Activated CD4-positive, alpha-beta memory T cell treated with anti-CD3 and anti-CD28 coated beads, Interleukin-2, amount 10 ng/mL, durations not matched to agents 7 days and 5 days (primary cell): Measurements from ENCODE around the gene INTU. TPM values are rescaled to one million over a fixed set of nuclear protein-coding genes. Genes with fewer than 3 reads are reported as not detected.

Source experiments
- CTCF ChIA-PET: fragments of 350-600 bp; sonication (Branson Sonifier 250); formaldehyde crosslinking; loops from one replicate; lab custom pipeline; 2021; ENCODE audit warnings: antibody characterized with exemption, inconsistent platforms; lab: Charles Lee
- POLR2A ChIA-PET: fragments of 350-600 bp; sonication (Branson Sonifier 250); formaldehyde crosslinking; loops from one replicate; lab custom pipeline; 2021; ENCODE audit warnings: antibody characterized with exemption; lab: Charles Lee
- DNase-seq: peaks from one replicate; pipeline ENCODE4 v3.0.0-alpha.2; 2020
- H3K27ac Mint-ChIP-seq: one replicate; pipeline ENCODE4 v1.8.0; 2021; ENCODE audit warnings: mild to moderate bottlenecking, mixed read lengths
- H3K27me3 Mint-ChIP-seq: one replicate; pipeline ENCODE4 v1.8.0; 2021; ENCODE audit warnings: mixed read lengths
- H3K36me3 Mint-ChIP-seq: one replicate; pipeline ENCODE4 v1.8.0; 2021; ENCODE audit warnings: low read depth, mixed read lengths
- H3K4me1 Mint-ChIP-seq: one replicate; pipeline ENCODE4 v1.8.0; 2021; ENCODE audit warnings: mixed read lengths
- H3K4me3 Mint-ChIP-seq: one replicate; pipeline ENCODE4 v1.8.0; 2021; ENCODE audit warnings: mild to moderate bottlenecking, mixed read lengths
- H3K9me3 Mint-ChIP-seq: one replicate; pipeline ENCODE4 v1.8.0; 2021; ENCODE audit warnings: mixed read lengths
- total RNA-seq, 2 experiments: library from RNA; stranded (reverse); gene quantifications; one replicate each; pipeline ENCODE4 v1.2.3, GENCODE V29; 2021

Gene INTU
- total RNA-seq, 2 experiments from 2014 or later: not detected

- no peak for DNase-seq
- ChIA-PET POLR2A (no interaction called here), CTCF (interaction anchor here (0.7 to 2.5 kb wide), 6 partner anchors 22 to 146 kb away, joined by 3 to 12 read pairs (median 4); no protein-coding TSS in a partner anchor)
- no peaks in the 10 kb centered on the region for H3K36me3 Mint-ChIP-seq
- H3K4me3 Mint-ChIP-seq: no peak overlapping the region
- peaks cover 4% of the 10 kb centered on the region for H3K27me3 Mint-ChIP-seq
- H3K27ac Mint-ChIP-seq: no peak overlapping the region
- no peaks in the 10 kb centered on the region for H3K9me3 Mint-ChIP-seq
- no peaks in the 10 kb centered on the region for H3K4me1 Mint-ChIP-seq
These were observed 100.0 kb downstream of the INTU start for GRCh38 chr4:127732623-127733328.

- H3K27ac Mint-ChIP-seq: no peak overlapping the region
- H3K4me1 Mint-ChIP-seq: no peaks in the 10 kb centered on the region
- no peak overlapping the region for H3K4me3 Mint-ChIP-seq
- POLR2A ChIA-PET: no interaction called here
- H3K36me3 Mint-ChIP-seq: no peaks in the 10 kb centered on the region
- no peaks in the 10 kb centered on the region for H3K9me3 Mint-ChIP-seq
- DNase-seq: no peak
- CTCF ChIA-PET: interaction anchor here (0.7 kb wide), 1 partner anchor 18 kb away, joined by 3 read pairs; no protein-coding TSS in a partner anchor
- peaks cover 7% of the 10 kb centered on the region for H3K27me3 Mint-ChIP-seq
These were observed 102.2 kb downstream of the INTU start for GRCh38 chr4:127734976-127735375.

GRCh38 chr4:127737295-127737694, 104.5 kb downstream of the INTU start:
- POLR2A ChIA-PET: no interaction called here

GRCh38 chr4:127741247-127741646, 108.5 kb downstream of the INTU start:
- Mint-ChIP-seq H3K27ac (no peak overlapping the region), H3K36me3 (no peaks in the 10 kb centered on the region), H3K4me3 (no peak overlapping the region), H3K4me1 (no peaks in the 10 kb centered on the region), H3K27me3 (peaks cover 14% of the 10 kb centered on the region), H3K9me3 (peaks cover 4% of the 10 kb centered on the region)
- POLR2A ChIA-PET: no interaction called here
- no peak for DNase-seq
- CTCF ChIA-PET: no interaction called here

More at GRCh38 chr4:127737295-127737694, 104.5 kb downstream of the INTU start:
- Mint-ChIP-seq H3K4me3 (no peak overlapping the region), H3K9me3 (peaks cover 1% of the 10 kb centered on the region), H3K4me1 (no peaks in the 10 kb centered on the region), H3K36me3 (no peaks in the 10 kb centered on the region), H3K27ac (no peak overlapping the region), H3K27me3 (peaks cover 8% of the 10 kb centered on the region)
- CTCF ChIA-PET: no interaction called here
- DNase-seq: no peak

GRCh38 chr4:127747883-127748282, 115.1 kb downstream of the INTU start:
- POLR2A ChIA-PET: no interaction called here
- Mint-ChIP-seq H3K9me3 (peaks cover 6% of the 10 kb centered on the region), H3K27me3 (peaks cover 2% of the 10 kb centered on the region), H3K36me3 (no peaks in the 10 kb centered on the region), H3K4me3 (no peak overlapping the region), H3K27ac (no peak overlapping the region), H3K4me1 (no peaks in the 10 kb centered on the region)
- CTCF ChIA-PET: no interaction called here
- DNase-seq: no peak

DNA sequence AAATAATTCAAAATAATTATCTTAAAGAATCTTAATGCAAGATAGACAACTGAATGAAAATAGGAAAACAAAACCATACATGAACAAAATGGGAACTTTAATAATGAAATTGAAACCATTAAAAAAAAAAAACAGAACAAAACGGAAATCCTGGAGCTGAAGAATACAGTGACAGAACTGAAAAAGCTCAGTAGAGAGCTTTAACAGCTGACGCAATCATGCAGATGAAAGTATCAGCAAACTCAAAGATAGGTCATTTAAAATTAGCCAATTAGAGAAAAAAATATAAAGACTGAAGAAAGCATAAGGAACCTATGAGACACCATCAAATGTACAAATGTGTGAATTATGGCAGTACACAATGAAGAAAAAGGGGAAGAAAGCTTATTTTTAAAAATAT, 116.2 kb downstream of the INTU start:
- peaks cover 2% of the 10 kb centered on the region for H3K27me3 Mint-ChIP-seq
- no peaks in the 10 kb centered on the region for H3K36me3 Mint-ChIP-seq
- H3K4me3 Mint-ChIP-seq: no peak overlapping the region
- H3K27ac Mint-ChIP-seq: no peak overlapping the region
- no peaks in the 10 kb centered on the region for H3K4me1 Mint-ChIP-seq
- peaks cover 6% of the 10 kb centered on the region for H3K9me3 Mint-ChIP-seq
- POLR2A ChIA-PET: no interaction called here
- no peak for DNase-seq
- CTCF ChIA-PET: no interaction called here

DNA sequence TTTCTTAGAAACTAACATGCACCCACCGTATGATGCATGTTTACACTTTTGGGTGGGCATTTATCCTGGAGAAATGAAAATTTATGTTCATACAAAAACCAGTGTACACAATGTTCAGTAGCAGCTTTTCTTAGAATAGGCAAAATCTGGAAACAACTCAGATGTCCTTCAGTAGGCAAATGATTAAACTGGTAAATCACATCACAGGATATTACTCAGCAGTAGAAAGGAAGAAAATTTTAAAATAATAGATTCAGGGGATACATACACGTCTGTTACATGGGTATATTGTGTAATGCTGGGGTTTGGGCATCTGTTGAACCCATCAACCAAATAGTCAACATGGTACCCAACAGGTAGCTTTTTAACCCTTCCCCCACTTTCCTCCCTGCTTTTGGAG, 124.1 kb downstream of the INTU start:
- Mint-ChIP-seq H3K4me1 (no peaks in the 10 kb centered on the region), H3K27ac (no peak overlapping the region)
- POLR2A ChIA-PET: no interaction called here

GRCh38 chr4:127759228-127759820, 126.6 kb downstream of the INTU start:
- CTCF ChIA-PET: no interaction called here
- Mint-ChIP-seq H3K4me3 (no peak overlapping the region), H3K4me1 (no peaks in the 10 kb centered on the region), H3K36me3 (no peaks in the 10 kb centered on the region), H3K9me3 (no peaks in the 10 kb centered on the region), H3K27me3 (peaks cover 2% of the 10 kb centered on the region), H3K27ac (no peak overlapping the region)
- no peak for DNase-seq
- POLR2A ChIA-PET: no interaction called here

More for the DNA sequence above, 124.1 kb downstream of the INTU start:
- H3K4me3 Mint-ChIP-seq: no peak overlapping the region
- CTCF ChIA-PET: no interaction called here
- no peaks in the 10 kb centered on the region for H3K9me3 Mint-ChIP-seq
- DNase-seq: no peak
- no peaks in the 10 kb centered on the region for H3K36me3 Mint-ChIP-seq
- H3K27me3 Mint-ChIP-seq: peaks cover 2% of the 10 kb centered on the region

DNA sequence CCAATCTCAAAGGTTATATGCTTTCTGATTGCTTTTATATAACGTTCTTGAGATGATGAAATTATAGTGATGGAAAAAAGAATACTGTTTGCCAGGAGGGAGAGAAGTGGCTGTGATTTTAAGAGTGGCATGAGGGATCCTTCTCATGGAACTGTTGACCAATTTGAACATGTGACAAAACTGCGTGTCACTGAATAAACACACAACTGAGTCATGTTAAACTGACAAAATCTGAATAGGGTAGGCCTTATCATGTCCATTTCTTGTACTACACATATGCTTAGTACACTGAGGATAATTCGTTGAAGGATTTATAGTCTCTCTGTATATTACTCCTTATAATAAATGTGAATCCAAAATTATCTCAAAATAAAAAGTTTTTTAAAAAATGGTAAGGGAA, 127.1 kb downstream of the INTU start:
- Mint-ChIP-seq H3K27ac (no peak overlapping the region), H3K9me3 (no peaks in the 10 kb centered on the region), H3K4me3 (no peak overlapping the region), H3K4me1 (no peaks in the 10 kb centered on the region), H3K36me3 (no peaks in the 10 kb centered on the region), H3K27me3 (peaks cover 6% of the 10 kb centered on the region)
- no peak for DNase-seq
- ChIA-PET CTCF (no interaction called here), POLR2A (no interaction called here)

- no peak for DNase-seq
- Mint-ChIP-seq H3K9me3 (no peaks in the 10 kb centered on the region), H3K4me3 (no peak overlapping the region), H3K4me1 (no peaks in the 10 kb centered on the region), H3K27me3 (peaks cover 30% of the 10 kb centered on the region), H3K27ac (no peak overlapping the region), H3K36me3 (no peaks in the 10 kb centered on the region)
- CTCF ChIA-PET: interaction anchor here (0.7 kb wide), 1 partner anchor 68 kb away, joined by 3 read pairs; no protein-coding TSS in a partner anchor
- POLR2A ChIA-PET: no interaction called here
These were observed 138.9 kb downstream of the INTU start for GRCh38 chr4:127771535-127772275.

DNA sequence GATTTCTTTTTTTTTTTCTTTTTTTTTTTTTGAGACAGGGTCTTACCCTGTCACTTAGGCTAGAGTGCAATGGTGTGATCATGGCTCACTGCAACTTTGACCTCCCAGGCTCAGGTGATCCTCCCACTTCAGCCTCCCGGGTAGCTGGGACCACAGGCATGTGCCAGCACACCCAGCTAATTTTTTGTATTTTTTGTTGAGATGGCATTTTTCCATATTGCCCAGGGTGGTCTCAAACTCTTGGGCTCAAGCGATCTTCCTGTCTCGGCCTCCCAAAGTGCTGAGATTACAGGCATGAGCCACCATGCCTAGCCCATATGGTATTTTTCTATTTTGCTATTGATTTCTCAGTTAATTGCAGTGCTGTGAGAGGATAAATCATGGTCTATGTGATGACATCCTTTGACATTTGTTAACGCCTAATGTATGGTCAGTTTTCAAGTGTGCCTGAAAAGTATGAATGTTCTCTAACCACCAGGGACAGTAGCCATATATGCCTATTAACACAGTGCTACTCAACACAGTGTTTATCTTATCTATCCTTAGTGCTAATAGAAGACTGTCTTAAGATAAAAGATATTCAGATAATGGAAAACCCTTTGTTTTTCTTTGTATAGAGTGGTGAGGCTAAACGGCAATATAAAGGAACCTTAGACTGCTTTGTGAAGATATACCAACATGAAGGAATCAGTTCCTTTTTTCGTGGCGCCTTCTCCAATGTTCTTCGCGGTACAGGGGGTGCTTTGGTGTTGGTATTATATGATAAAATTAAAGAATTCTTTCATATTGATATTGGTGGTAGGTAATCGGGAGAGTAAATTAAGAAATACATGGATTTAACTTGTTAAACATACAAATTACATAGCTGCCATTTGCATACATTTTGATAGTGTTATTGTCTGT, 140.3 kb downstream of the INTU start:
- no peak overlapping the region for H3K27ac Mint-ChIP-seq

GRCh38 chr4:127775843-127776242, 143.1 kb downstream of the INTU start:
- POLR2A ChIA-PET: no interaction called here

More for the DNA sequence above, 140.3 kb downstream of the INTU start:
- H3K4me3 Mint-ChIP-seq: no peak overlapping the region
- H3K4me1 Mint-ChIP-seq: no peaks in the 10 kb centered on the region
- H3K9me3 Mint-ChIP-seq: no peaks in the 10 kb centered on the region
- POLR2A ChIA-PET: no interaction called here
- H3K27me3 Mint-ChIP-seq: peaks cover 32% of the 10 kb centered on the region
- DNase-seq: no peak
- CTCF ChIA-PET: interaction anchor here (0.7 kb wide), 1 partner anchor 69 kb away, joined by 3 read pairs; no protein-coding TSS in a partner anchor
- no peaks in the 10 kb centered on the region for H3K36me3 Mint-ChIP-seq

More at GRCh38 chr4:127775843-127776242, 143.1 kb downstream of the INTU start:
- no peak for DNase-seq
- H3K27ac Mint-ChIP-seq: no peak overlapping the region
- peaks cover 46% of the 10 kb centered on the region for H3K27me3 Mint-ChIP-seq
- no peaks in the 10 kb centered on the region for H3K4me1 Mint-ChIP-seq
- no peaks in the 10 kb centered on the region for H3K9me3 Mint-ChIP-seq
- H3K4me3 Mint-ChIP-seq: no peak overlapping the region
- no peaks in the 10 kb centered on the region for H3K36me3 Mint-ChIP-seq
- CTCF ChIA-PET: no interaction called here
